GM19193 (cell line): ENCODE results near the gene VTCN1.

Experiments used
- POLR2A ChIP-seq: IDR thresholded peaks from 4 replicates; pipeline ENCODE4 v1.6.1; 2011; ENCODE audit not compliant: insufficient read depth, insufficient read length; ENCODE audit errors: extremely low read depth

VTCN1 gene

DNA sequence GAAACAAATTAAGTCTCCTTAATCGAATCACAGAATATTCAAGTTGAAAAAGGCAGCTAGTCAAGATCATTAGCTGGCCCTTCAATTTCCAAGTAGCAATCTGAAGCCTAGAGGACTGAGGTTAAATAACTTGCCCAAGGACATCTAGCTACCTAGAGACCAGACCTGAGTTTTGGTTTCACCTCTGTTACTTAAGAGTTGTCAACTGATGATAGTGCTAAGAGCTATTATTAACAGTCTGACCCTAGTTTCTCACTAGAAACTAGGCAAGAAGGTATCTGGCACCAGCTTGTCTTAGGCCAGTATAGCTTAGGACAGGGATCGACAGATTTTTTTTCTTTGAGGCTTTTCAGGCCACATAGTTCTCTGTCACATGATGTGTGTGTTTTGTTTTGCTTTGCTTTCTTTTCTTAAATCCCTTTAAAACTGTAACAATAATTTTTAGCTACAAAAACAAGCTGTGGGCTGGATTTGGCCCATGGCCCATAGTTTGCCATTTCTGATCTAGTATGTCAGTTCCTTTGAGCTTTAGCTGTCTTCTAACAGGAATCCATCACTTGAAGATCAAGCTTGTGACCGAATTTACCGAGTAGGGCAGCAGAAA lies 112.3 kb downstream of the VTCN1 start:
- TF ChIP-seq POLR2A: no peak

DNA sequence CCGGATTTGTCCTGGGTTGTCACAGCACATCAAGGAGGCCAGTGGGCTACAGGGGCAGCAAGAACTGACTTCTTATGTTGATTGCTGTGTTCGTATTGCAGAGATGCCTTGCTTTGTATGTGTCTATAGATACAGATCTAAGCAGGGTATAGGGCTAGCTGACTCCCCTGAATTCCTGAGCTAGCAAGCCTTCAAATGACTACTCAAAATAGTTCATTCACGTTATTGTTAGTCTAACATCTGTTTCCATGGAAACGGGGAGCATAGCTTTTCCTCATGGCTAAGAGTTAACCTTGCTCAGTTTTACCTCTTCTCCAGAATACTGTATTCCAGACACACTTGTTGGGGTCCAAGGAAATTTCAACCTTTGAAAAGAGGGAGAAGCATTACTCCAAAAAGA lies 113.3 kb downstream of the VTCN1 start:
- no peak for TF ChIP-seq POLR2A

DNA sequence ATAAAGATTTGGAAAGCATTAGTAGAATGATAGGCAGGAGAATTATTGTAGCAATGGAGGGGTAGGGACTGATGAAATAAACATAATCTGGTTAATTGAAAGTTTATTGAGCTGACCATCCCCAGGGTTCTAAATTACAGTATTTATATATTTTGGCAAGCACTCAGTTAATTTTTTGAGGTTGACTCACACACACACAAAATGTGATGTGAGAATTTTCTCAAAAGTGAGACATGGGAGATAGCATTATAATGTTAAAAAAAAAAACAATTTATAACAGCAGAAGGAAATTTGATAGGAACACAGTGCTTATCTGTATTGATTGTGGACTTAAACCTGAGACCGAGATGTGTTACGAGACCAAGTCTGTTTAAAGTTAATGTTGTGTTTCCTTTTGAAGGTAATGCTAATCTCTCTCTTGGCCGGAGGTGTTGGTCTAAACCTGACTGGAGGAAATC lies 113.7 kb downstream of the VTCN1 start:
- no peak for TF ChIP-seq POLR2A

DNA sequence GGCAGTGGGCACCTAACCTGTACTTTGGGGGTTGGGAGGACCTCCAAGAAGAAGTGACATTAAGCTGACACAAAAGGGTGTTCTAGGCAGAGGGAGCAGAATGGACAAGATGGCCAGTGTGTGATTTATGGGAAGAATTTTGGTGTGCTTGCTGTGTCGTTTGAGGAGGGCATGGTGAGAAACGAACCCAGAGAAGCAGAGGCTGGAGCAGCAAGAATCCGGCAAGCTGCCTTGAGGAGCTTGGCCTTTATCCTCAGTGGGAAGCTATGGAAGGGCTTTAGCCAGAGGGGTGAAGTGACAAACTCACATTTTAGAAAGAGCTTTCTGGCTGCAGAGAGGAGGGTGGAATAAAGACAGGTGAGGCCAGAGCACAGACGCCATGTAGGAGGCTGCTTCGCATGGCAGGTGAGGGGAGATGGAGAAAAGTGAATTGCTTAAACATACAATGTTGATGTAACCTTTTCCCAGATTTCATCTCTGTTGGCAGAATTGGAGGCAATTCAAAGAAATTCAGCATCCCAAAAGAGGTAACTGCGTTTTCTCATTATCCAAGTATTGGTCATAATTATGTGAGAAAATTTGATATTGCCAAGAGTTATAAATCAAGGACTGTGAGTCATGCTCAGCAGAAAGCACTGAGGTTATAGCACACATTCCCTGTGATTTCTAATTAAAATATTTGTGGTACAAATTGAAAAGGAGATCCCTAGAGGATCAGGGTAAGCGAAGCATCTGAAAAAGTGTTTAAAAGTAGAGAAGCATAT lies 115.7 kb downstream of the VTCN1 start:
- TF ChIP-seq POLR2A: no peak

DNA sequence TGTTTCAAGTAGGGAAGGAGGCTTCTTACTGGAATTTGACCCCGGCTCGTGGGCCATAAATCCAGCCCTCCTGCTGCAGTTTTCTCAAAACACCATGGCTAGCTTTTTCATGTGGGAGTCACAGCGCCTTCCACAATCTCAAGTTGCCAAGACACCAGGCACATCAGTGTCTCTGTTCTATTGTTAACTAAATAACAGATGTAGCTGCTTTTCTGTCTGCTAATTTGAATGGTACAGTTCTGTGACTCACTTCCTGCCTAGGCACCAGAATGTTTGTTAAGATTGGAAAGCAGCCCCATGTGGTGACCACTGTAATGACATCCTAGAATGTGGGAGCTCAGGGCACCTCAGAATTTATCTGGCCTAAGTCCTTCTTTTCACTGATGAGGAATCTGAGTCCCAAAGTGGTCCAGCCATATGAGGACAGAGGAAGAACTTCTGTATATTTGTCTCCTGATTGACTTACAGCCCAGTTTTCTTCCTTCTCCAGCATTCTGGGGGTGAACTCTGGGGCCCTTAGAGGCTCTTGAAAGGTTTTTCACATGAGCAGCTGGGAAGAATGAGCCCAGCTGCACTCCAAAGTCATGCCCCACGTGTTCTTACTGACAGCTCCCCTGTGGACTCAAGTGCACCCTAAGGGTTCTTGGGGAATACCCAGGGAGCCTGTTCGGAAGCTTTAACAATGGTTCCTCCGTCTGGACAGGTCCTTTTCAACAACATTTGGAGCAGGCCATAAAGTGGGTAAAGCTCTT lies 116.7 kb downstream of the VTCN1 start:
- TF ChIP-seq POLR2A: no peak
